Prostate gland (tissue), 2 donors: ENCODE measurements around the gene KRTAP2-3. TPM values are rescaled to one million over a fixed set of nuclear protein-coding genes. Genes with fewer than 3 reads are reported as not detected.
A peak's percentile ranks its signal among the peaks of the same experiment; 100 is the strongest.

Source experiments
- DNase-seq: peaks from one replicate; pipeline ENCODE4 v3.0.0-alpha.2; 2019; ENCODE audit warnings: low spot score
- H3K27ac ChIP-seq, 2 donors: fragments of 200-600 bp; sonication (generic); 2 replicates each; pipeline ENCODE4 v1.5.1; 2017 to 2019
- H3K27me3 ChIP-seq: fragments of 200-600 bp; sonication (generic); replicated peaks from 2 replicates; pipeline ENCODE4 v1.5.1; 2019; ENCODE audit not compliant: insufficient read depth
- H3K36me3 ChIP-seq, 2 donors: fragments of 200-600 bp; sonication (generic); 1 replicate in 1 of 2; 2 replicates in 1 of 2; pipeline versions ENCODE4 v1.5.1 to v1.8.1; 2017 to 2019
- H3K4me1 ChIP-seq: fragments of 200-600 bp; sonication (generic); replicated peaks from 2 replicates; pipeline ENCODE4 v1.5.1; 2019
- H3K4me3 ChIP-seq, 2 donors: fragments of 200-600 bp; sonication (generic); 2 replicates each; pipeline ENCODE4 v1.5.1; 2017 to 2019
- H3K9me3 ChIP-seq: fragments of 200-600 bp; sonication (generic); 2 replicates; pipeline ENCODE4 v1.5.1; 2017
- CTCF ChIP-seq, 4 experiments: fragments of 200-600 bp in 2 of 4; fragments of 450-650 bp in 2 of 4; sonication (generic) in 2 of 4; IDR thresholded peaks; 1 replicate in 3 of 4; 2 replicates in 1 of 4; pipeline ENCODE4 v1.5.1; 2016 to 2019; ENCODE audit warnings: antibody characterized with exemption in 4 of 4, mild to moderate bottlenecking in 2 of 4, moderate library complexity in 2 of 4
- POLR2A ChIP-seq: fragments of 450-650 bp; IDR thresholded peaks from one replicate; pipeline ENCODE4 v1.6.1; 2016; ENCODE audit warnings: antibody characterized with exemption, mild to moderate bottlenecking
- POLR2AphosphoS5 ChIP-seq: sonication (generic); formaldehyde crosslinking; IDR thresholded peaks from one replicate; pipeline ENCODE4 v1.6.1; 2017; ENCODE audit warnings: antibody characterized with exemption
- WGBS: methylation state at CpG from one replicate; pipeline ENCODE4 v1.1.5; 2018; 5-methylcytosine and 5-hydroxymethylcytosine counted together
- intact Hi-C: fragments of 100-400 bp; cut with DNase I; formaldehyde crosslinking; loops from one replicate; pipeline ENCODE4 v1.14.2; 2022
- total RNA-seq, 2 donors: library from RNA; depleted of rRNA; stranded (reverse); fragments of >200 nt; gene quantifications; one replicate each; pipeline ENCODE4 v1.1.0, GENCODE V29; 2016

Gene KRTAP2-3
- total RNA-seq, 2 donors from 2014 or later = not detected

GRCh38 chr17:41009301-41009760, 50.6 kb downstream of the KRTAP2-3 start:
- Histone ChIP-seq H3K36me3 (no peaks in the 10 kb centered on the region), H3K27ac (no peak overlapping the region), H3K9me3 (no peaks in the 10 kb centered on the region), H3K4me3 (no peak overlapping the region), H3K27me3 (no peaks in the 10 kb centered on the region), H3K4me1 (no peaks in the 10 kb centered on the region)
- DNase-seq = no peak
- TF ChIP-seq POLR2A (no peak), POLR2AphosphoS5 (peak; percentile 14), CTCF (IDR thresholded peaks at IDR 0.05) (no peak)
- intact Hi-C loops = no loop called here
- 28% methylated on average over 4 of the region's 4 CpGs for WGBS

Other genes with a start within 250 kb of the KRTAP2-3 start
- gene KRT10, start 237.5 kb downstream of the KRTAP2-3 start, total RNA-seq = 10 to 100 TPM in 1 of 2 donors, 1 to 10 TPM in 1; 5.8 to 23.6 TPM
- gene KRT12, start 192.9 kb downstream of the KRTAP2-3 start, total RNA-seq = not detected
- not detected for gene KRT20, start 174.9 kb downstream of the KRTAP2-3 start, total RNA-seq
- gene KRT23, start 122.5 kb downstream of the KRTAP2-3 start, total RNA-seq = 10 to 100 TPM; 19.6 to 38.9 TPM
- gene KRT39, start 93.2 kb downstream of the KRTAP2-3 start, total RNA-seq = not detected
- gene KRT40, start 75.8 kb downstream of the KRTAP2-3 start, total RNA-seq = under 1 TPM in 1 of 2 donors, not detected in 1; 0.74 TPM
- gene KRTAP3-3, start 66.0 kb downstream of the KRTAP2-3 start, total RNA-seq = not detected
- not detected for gene KRTAP3-2, start 60.2 kb downstream of the KRTAP2-3 start, total RNA-seq
- not detected for gene KRTAP3-1, start 51.0 kb downstream of the KRTAP2-3 start, total RNA-seq
- under 1 TPM in 1 of 2 donors, not detected in 1; 0.51 TPM for gene KRTAP1-5, start 32.9 kb downstream of the KRTAP2-3 start, total RNA-seq
- not detected for gene KRTAP1-4, start 29.9 kb downstream of the KRTAP2-3 start, total RNA-seq
- not detected for gene KRTAP1-3, start 25.2 kb downstream of the KRTAP2-3 start, total RNA-seq
- gene KRTAP1-1, start 18.7 kb downstream of the KRTAP2-3 start, total RNA-seq = 1 to 10 TPM in 1 of 2 donors, not detected in 1; 1.4 TPM
- not detected for gene KRTAP2-1, start 12.8 kb downstream of the KRTAP2-3 start, total RNA-seq
- not detected for gene KRTAP2-2, start 4.9 kb downstream of the KRTAP2-3 start, total RNA-seq
- gene KRTAP2-4, start 5.8 kb upstream of the KRTAP2-3 start, total RNA-seq = not detected
- gene KRTAP4-7, start 24.0 kb upstream of the KRTAP2-3 start, total RNA-seq = not detected
- not detected for gene KRTAP4-8, start 38.0 kb upstream of the KRTAP2-3 start, total RNA-seq
- not detected for gene KRTAP4-16, start 42.1 kb upstream of the KRTAP2-3 start, total RNA-seq
- gene KRTAP4-9, start 45.3 kb upstream of the KRTAP2-3 start, total RNA-seq = not detected
- not detected for gene KRTAP4-11, start 58.3 kb upstream of the KRTAP2-3 start, total RNA-seq
- gene KRTAP4-12, start 64.1 kb upstream of the KRTAP2-3 start, total RNA-seq = not detected
- gene KRTAP4-6, start 80.4 kb upstream of the KRTAP2-3 start, total RNA-seq = not detected
- gene KRTAP4-5, start 89.7 kb upstream of the KRTAP2-3 start, total RNA-seq = not detected
- not detected for gene KRTAP4-4, start 100.6 kb upstream of the KRTAP2-3 start, total RNA-seq
- gene KRTAP4-3, start 108.1 kb upstream of the KRTAP2-3 start, total RNA-seq = not detected
- not detected for gene KRTAP4-2, start 118.1 kb upstream of the KRTAP2-3 start, total RNA-seq
- not detected for gene KRTAP4-1, start 124.8 kb upstream of the KRTAP2-3 start, total RNA-seq
- gene KRTAP9-1, start 129.8 kb upstream of the KRTAP2-3 start, total RNA-seq = not detected
- gene KRTAP9-2, start 166.5 kb upstream of the KRTAP2-3 start, total RNA-seq = not detected
- not detected for gene KRTAP9-3, start 172.3 kb upstream of the KRTAP2-3 start, total RNA-seq
- not detected for gene KRTAP9-8, start 177.9 kb upstream of the KRTAP2-3 start, total RNA-seq
- not detected for gene KRTAP9-4, start 189.6 kb upstream of the KRTAP2-3 start, total RNA-seq
- gene KRTAP9-9, start 195.3 kb upstream of the KRTAP2-3 start, total RNA-seq = not detected
- gene KRTAP9-6, start 205.3 kb upstream of the KRTAP2-3 start, total RNA-seq = not detected
- not detected for gene KRTAP9-7, start 215.6 kb upstream of the KRTAP2-3 start, total RNA-seq
- gene KRTAP29-1, start 242.7 kb upstream of the KRTAP2-3 start, total RNA-seq = not detected
- gene KRTAP16-1, start 249.2 kb upstream of the KRTAP2-3 start, total RNA-seq = not detected